Adipose tissue (tissue), 3 donors: ENCODE data around the gene SMARCB1. TPM values are rescaled to one million over a fixed set of nuclear protein-coding genes. Genes with fewer than 3 reads are reported as not detected.

Experiments used
- H3K27ac ChIP-seq: one replicate; pipeline ENCODE4 v1.5.1; 2013; ENCODE audit warnings: low read depth, low read length
- WGBS, 3 donors: extraction: QIAGEN DNeasy Blood & Tissue Kit; methylation state at CpG; one replicate each; pipeline ENCODE4 v1.1.7; 2013; 5-methylcytosine and 5-hydroxymethylcytosine counted together
- polyA plus RNA-seq, 3 donors: library from polyadenylated mRNA; stranded (reverse); fragments of 200-250 nt; gene quantifications; one replicate each; pipeline ENCODE4 v1.2.3, GENCODE V29; 2013
- donor health status: healthy with polysubstance abuse.
- donor health status: Bipolar disorder and iron deficiency.
- donor health status: healthy.

Gene SMARCB1
- polyA plus RNA-seq, 3 donors: 33.5 to 50.1 (median 38.6) TPM

GRCh38 chr22:23834793-23835483 is 48.2 kb downstream of the SMARCB1 start:
- no peak overlapping the region for H3K27ac ChIP-seq
- WGBS, 3 donors: 47 to 89% (median 80%) methylated on average over 10 of the region's 10 CpGs

- H3K27ac ChIP-seq: no peak overlapping the region
- 44 to 77% (median 77%) methylated on average over 11 of the region's 11 CpGs for WGBS, 3 donors
Observed at GRCh38 chr22:23835484-23836144, 48.8 kb downstream of the SMARCB1 start.

- 69 to 88% (median 74%) methylated on average over 5 of the region's 5 CpGs for WGBS, 3 donors
- H3K27ac ChIP-seq: no peak overlapping the region
Observed at GRCh38 chr22:23836281-23836680, 49.5 kb downstream of the SMARCB1 start.

GRCh38 chr22:23836692-23837495 is 50.1 kb downstream of the SMARCB1 start:
- no peak overlapping the region for H3K27ac ChIP-seq
- 50 to 81% (median 80%) methylated on average over 12 of the region's 12 CpGs for WGBS, 3 donors

- 43 to 94% (median 90%) methylated on average over 12 of the region's 12 CpGs for WGBS, 3 donors
Observed at GRCh38 chr22:23837496-23837859, 50.7 kb downstream of the SMARCB1 start.

GRCh38 chr22:23837911-23838680 is 51.3 kb downstream of the SMARCB1 start:
- 15 to 30% (median 28%) methylated on average over 38 to 41 of the region's 41 CpGs for WGBS, 3 donors
- no peak overlapping the region for H3K27ac ChIP-seq

More at GRCh38 chr22:23837496-23837859, 50.7 kb downstream of the SMARCB1 start:
- no peak overlapping the region for H3K27ac ChIP-seq

- H3K27ac ChIP-seq: no peak within 1 kb of the TSS
- WGBS, 3 donors: 1 to 2% (median 1%) methylated on average over 63 to 70 of the region's 70 CpGs
Observed at GRCh38 chr22:23838681-23839468, 52.1 kb downstream of the SMARCB1 start, which contains the start of gene DERL3. Gene DERL3, minus strand, starts transcription at chr22:23839006. Its CDS starts 19 bp downstream, at chr22:23838987.

- H3K27ac ChIP-seq: no peak overlapping the region
- 78 to 87% (median 82%) methylated on average over 7 of the region's 7 CpGs for WGBS, 3 donors
Observed at GRCh38 chr22:23840026-23840425, 53.3 kb downstream of the SMARCB1 start.

GRCh38 chr22:23841292-23841691 is 54.5 kb downstream of the SMARCB1 start:
- WGBS, 3 donors: 81 to 89% (median 88%) methylated on average over 5 of the region's 5 CpGs
- no peak overlapping the region for H3K27ac ChIP-seq

GRCh38 chr22:23841736-23842445 is 55.1 kb downstream of the SMARCB1 start:
- no peak overlapping the region for H3K27ac ChIP-seq
- 78 to 84% (median 79%) methylated on average over 20 of the region's 20 CpGs for WGBS, 3 donors

- WGBS, 3 donors: 75 to 88% (median 87%) methylated on average over 4 of the region's 4 CpGs
- H3K27ac ChIP-seq: no peak overlapping the region
Observed at GRCh38 chr22:23842599-23842998, 55.8 kb downstream of the SMARCB1 start.

- no peak overlapping the region for H3K27ac ChIP-seq
Observed at GRCh38 chr22:23844739-23845202, 58.0 kb downstream of the SMARCB1 start.

GRCh38 chr22:23845265-23846080 is 58.7 kb downstream of the SMARCB1 start:
- WGBS, 3 donors: 77 to 86% (median 81%) methylated on average over 9 of the region's 9 CpGs
- no peak overlapping the region for H3K27ac ChIP-seq

More at GRCh38 chr22:23844739-23845202, 58.0 kb downstream of the SMARCB1 start:
- 75 to 84% (median 84%) methylated on average over 8 of the region's 8 CpGs for WGBS, 3 donors

- WGBS, 3 donors: 66 to 89% (median 83%) methylated on average over 7 of the region's 7 CpGs
- no peak overlapping the region for H3K27ac ChIP-seq
Observed at GRCh38 chr22:23846081-23846469, 59.3 kb downstream of the SMARCB1 start.

GRCh38 chr22:23847310-23847920 is 60.6 kb downstream of the SMARCB1 start:
- WGBS, 3 donors: 83 to 91% (median 88%) methylated on average over 18 of the region's 18 CpGs

More at GRCh38 chr22:23847310-23847920, 60.6 kb downstream of the SMARCB1 start:
- no peak overlapping the region for H3K27ac ChIP-seq
